Endometrial microvascular endothelial cells (primary cell): ENCODE results near the gene TJP2. TPM values are rescaled to one million over a fixed set of nuclear protein-coding genes. Genes with fewer than 3 reads are reported as not detected.

Experiments used
- in situ Hi-C: cut with HindIII; loops from 2 replicates; pipeline ENCODE4 v1.10.0; 2017; ENCODE audit warnings: low sequenced_read_pairs, low pct_unique_long_range_greater_than_20kb; ENCODE audit errors: inconsistent ontology term
- total RNA-seq: library from RNA; depleted of rRNA; stranded (reverse); fragments of >200 nt; gene quantifications from one replicate; pipeline ENCODE4 v1.2.3, GENCODE V29; 2015; ENCODE audit errors: inconsistent ontology term

Gene TJP2
- 279 TPM for total RNA-seq

DNA sequence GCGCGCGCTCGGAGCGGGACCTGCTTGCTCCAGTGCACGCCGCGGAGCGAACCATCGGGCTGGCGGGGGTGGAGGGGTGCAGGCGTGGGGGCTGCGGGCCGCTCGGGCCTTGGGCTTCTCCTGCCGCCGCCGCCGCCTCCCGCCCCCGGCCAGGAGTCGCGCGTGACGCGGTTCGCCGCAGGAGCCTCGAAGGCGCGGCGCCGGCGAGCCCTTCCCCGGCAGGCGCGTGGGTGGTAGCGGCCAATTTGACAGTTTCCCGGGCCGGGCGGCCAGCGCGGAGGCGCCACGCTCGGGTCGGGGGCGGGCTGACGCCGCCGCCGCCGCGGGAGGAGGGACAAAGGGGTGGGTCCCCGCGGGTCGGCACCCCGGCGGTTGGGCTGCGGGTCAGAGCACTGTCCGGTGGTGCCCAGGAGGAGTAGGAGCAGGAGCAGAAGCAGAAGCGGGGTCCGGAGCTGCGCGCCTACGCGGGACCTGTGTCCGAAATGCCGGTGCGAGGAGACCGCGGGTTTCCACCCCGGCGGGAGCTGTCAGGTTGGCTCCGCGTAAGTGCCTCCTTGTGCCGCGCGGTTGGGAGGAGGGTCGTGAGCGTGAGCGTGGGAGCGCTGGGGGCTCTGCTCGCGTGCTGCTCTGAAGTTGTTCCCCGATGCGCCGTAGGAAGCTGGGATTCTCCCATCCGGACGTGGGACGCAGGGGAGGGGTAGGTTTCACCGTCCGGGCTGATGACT, at the start of gene TJP2:
Gene TJP2 (plus strand): TSS at position 387 of the 725 bp plus-strand sequence. CDS start 96 bp downstream, at position 483.
- in situ Hi-C loops = no loop called here

DNA sequence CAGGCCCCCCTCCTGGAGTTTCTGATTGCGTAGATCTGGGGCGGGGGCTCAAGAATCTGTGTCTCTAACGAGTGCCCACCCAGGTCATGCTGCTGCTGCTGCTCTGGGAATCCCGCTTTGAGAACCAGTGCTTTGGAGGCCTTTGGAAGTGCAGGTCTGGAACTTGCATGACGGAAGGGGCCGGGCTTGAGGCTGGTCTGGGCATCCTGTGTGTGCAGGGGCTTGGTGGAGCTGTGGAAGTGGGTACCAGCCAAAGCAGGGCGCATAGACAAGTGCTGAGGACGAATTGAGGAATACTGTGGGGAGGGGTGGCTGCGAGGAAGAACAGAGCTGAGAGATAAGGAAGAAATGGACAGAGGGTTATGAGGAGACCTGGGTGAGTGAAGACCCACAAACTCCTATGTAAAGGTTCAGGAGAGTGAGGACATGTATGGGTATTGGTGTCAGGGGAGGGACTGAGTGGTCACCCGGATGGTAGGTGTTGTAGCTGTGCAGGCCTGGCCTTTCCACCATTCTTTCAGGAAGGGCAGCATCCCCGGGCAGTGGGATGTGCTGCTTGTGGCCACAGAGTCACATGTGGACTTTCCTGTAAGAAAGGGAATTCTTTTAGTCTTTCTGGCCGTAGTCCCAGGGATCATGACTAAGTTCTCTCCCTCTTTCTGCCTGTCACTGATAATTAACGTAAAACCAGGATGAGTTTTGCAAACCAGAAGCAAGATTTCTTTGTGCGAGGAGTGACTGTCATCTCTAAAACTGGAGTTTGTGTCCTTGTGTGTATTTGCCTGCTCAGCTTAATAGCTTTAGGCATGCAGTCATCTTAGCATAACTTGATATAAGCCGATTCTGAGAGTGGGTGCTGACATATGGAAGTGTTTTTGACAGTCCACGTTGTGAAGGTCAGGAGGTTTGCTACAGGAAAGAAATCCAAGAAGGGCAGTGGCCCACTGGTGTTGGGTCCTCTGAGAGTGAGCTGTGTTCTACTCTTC, 43.3 kb upstream of the TJP2 start:
- in situ Hi-C loops = no loop called here

DNA sequence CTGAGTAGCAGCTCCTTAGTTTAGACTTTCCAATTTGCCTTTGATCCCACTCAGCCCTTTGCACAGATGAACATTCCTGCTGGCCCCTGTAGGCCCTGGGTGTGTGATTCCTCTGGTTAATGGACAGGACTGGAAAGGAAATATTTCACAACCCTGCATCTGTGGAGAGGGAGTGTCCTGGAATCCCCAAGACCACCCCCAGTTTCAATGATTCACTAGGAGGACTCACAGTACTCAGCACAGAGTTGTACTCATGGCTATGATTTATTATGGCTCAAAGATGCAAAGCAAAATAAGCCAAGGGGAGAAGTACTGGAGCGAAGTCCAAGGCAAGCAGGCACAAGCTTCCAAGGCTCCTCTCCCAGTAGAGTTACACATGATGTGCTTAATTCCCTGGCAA, 42.4 kb upstream of the TJP2 start:
- in situ Hi-C loops = no loop called here

DNA sequence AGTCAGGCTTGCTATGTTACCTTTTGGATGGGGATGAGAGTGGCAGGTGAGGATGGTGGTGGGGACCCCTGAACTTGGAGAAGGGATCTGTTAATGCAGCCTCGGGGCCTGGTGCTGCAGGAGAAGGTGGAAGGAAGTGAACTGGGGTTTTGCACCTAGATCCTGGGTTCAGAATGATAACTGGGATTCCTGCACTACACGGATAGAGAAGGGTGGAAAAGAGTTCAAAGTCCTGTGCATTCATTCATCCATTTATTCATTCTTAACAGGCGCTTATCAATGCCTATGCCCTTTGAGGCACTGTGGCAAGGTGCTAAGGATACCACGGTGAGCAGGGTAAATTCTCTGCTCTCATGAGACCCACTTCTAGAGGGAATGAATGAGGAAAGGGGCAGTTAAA, 41.7 kb upstream of the TJP2 start:
- in situ Hi-C loops = no loop called here

DNA sequence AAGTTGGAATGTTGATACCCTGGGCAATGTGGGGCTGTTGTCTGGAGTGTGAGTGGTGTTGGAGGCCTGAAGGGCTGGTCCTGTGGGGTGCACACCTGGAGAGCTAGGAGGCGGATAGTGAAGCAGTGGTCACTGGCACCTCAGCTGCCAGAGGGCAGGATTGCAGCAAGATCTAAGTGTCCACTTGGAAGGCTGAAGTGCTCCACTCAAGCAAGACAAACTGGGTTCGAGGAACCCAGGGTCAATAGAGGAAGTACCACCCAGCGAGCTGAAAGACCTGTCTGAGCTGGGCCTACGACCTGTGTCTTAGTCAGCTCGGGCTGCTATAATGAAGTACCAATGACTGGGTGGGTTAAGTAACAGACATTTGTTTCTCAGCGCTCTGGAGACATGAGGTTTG, 39.7 kb upstream of the TJP2 start:
- in situ Hi-C loops = no loop called here

DNA sequence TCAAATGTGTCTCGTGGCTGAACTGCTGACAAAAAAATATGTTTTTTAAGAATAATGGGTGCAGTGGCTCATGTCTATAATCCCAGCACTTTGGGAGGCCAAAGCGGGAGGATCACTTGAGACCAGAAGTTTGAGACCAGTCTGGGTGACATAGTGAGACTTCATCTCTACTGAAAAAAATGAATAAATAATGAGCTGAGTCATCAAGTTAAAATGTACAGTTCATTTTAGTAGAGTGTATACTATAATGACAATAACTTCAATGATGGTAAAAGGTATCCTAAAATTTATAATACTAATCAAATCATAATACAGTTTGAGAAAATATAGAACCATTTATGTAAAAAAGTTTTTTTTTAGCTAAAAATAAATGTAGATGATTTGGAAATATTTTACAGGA, 37.9 kb upstream of the TJP2 start:
- in situ Hi-C loops = no loop called here

DNA sequence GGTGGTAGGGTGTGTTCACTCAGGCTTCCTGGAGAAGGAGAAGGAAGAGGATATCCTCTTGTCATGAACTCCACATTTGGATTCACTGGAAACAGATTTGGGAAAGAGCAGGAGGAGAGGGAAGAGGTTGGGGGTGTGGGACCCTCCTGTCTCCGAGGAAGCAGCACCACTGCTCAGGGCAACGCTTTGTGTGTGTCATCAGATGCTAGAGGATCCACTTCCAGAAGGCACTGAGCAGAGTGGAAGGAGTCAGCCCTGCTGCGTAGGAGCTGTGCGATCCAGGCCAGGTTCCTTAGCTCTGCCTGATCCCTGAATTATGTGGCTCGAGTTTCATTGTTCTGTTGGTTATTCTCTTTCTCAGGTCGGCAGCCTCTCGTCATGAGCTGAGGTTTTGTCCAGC, 37.3 kb upstream of the TJP2 start:
- in situ Hi-C loops = no loop called here

DNA sequence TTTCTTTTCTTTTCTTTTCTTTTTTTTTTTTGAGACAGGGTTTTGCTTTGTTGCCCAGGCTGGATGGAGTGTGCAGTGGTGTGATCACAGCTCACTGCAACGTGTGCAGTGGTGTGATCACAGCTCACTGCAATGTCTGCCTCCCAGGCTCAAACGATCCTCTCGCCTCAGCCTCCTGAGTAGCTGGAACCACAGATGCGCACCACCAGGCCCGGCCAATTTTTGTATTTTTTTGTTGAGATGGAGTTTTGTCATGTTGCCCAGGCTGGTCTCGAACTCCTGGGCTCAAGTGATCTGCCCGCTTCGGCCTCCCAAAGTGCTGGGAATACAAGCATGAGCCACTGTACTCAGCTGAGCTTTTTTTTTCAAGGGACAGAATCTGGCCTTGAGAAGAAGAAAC, 36.8 kb upstream of the TJP2 start:
- in situ Hi-C loops = no loop called here

DNA sequence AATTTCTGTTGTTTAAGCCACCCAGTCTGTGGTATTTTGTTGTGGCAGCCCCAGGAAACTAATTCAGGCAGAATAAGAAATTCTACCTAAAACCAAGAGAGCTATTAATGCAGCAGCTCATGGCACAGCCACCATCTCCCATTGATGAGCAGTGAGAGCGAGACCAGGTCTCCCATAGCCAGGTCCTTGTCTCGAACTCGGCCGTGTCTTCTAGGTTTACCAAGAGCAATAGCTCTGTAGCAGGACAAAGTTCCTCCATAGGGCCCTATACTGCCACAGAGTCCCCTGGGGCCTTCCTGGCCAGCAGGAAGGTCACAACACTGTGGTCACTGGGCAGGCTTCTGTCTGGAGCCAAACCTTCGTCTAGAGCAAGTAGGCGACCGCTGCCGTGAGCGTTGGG, 34.5 kb upstream of the TJP2 start:
- in situ Hi-C loops = no loop called here

DNA sequence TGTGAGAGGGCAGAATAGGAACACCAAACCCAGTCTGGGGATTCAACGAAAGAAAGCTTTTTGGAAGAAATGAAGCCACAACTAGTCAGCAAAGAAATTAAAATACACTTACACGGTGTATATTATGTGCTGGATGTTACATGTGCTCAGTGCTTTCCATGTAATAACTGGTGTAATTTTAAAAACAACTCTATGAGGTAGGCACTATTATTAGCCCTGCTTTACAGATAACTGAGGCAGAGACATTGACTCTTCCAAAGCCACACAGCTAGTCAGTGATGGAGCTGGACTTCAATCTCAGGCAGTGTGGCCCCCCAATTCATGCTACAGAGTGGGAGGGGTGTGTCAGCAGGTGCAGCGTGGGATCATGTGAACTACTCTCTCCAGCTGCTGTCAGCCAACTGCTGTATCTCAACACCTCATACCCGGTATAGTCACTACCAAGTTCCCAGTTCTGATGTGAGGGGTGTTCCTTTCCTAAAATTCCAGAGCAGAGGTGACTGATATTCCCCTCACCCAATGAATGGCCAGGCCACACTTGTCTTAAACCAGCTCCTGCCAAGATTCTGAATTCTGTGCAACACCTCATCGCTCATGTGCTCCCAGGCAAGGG, 33.8 kb upstream of the TJP2 start:
- in situ Hi-C loops = no loop called here

DNA sequence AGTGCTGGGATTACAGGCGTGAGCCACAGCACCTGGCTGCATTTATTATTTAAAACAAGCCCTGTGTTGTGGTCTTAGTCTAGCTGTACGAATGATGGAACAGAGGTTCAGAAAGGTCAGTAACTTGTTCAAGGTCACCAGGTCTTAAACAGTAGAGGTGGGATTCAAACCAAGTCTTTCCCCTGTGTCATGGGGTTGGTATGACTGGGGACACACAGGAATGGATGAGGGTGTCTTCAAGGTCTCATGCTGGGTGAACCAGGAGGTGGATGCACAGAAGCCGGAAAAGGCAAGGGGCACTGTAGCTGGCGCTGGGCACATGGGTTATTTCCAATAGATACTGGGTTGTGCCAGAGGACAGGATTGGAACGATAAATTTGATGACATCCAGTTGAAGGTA, 32.2 kb upstream of the TJP2 start:
- in situ Hi-C loops = no loop called here

DNA sequence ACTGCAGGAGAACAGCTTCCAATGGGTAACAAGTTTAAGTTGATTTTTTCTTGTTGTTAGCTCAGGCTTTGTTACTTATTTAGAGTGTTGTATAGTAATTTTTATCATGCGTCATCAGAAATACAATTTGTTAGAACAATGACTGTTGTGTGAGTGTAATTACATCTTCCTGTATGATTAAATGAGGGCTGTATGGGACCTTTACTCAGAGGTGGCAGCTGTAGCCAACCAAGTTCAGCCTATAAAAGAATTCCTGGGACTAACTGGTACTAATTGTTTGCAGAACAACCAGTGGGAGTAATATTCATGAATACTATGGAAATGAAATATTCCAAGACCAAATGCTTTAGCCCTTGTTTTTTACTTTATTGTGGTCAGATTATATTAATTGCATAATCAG, 30.8 kb upstream of the TJP2 start:
- in situ Hi-C loops = no loop called here

DNA sequence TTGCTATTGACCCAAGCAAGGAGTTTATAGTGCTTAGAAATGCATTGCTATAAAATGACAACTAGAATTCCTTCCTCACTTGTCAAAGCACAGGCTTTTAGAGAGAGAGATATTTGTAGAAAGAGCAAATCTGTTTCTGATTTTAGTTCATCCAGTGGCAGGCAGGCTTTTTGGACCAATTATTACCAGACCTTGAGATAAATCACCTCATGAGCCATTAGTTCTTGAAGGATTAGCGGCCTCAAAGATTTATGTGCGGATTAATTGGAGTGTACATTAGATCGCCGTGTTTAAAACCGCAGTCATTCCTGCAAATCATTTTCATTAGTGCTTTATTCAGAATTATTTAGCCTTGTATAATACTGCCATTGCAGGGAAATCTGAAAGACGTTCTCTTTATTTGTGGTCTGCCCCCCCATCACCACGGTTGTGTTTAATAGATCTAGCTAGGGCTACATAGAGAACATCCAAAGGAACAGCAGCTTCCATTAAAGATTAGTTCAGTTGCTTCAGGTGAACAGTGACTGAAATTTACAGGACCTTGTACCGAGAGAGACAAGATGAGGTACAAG, 28.8 kb upstream of the TJP2 start:
- in situ Hi-C loops = no loop called here

DNA sequence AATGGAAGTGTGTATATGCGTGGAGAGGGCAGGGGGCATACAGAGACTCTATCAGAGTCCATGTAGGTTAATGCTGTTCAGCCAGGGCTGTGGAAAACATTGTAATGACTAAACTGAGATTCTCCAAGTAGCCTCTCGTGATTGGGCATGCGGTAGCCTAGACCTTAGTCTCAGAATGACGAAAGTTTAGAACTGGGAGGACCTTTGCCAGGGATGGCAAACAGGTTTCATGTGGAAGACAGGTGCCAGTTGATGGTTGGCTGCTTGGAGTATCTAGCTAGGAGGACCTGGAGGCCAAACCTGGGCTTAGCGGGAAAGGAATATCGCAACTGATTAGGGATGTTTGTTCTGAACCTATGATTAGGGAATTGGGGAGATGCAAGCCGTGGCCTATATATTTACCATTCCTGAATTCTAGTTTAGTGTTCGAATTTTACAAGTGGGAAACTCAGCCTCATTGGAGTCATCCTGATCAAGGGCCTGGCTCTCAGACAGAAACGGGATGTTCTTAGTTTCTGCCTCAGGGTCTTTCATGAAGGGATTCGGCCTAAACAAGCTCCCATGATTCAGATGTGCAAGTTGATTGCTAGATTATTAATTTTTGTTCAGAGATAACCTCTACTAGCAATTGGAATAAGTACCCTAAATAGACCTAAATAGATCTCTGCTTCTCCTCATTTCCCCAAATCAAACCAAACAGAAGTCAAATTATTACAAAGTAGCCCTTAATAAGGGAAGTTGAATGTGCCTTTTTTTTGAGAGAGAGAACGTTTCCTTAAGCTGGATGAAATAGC, 26.8 kb upstream of the TJP2 start:
- in situ Hi-C loops = no loop called here

DNA sequence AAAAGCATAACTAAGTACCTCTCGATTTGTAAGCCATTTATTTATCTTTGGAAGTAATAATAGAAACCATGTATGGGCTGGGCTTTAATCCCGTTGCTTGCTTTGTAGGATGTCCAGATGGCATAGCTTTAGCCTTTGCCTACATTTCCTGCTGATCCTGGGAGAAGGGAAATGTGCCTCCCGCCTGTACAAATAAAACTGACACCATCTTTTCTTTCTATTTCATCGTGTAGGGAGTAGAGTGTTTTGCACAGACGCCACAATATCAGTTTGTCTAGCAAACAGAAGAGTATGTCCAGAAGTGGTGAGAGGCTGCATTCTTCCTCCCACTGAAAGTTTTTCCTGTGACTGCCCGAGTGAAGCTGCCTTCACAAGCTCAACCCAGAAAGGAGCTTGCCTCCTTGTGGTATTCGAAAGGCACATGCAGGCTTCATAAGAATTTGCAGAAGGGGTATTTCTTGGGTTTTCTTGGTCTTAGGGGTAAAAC, 24.7 kb upstream of the TJP2 start:
- in situ Hi-C loops = no loop called here

DNA sequence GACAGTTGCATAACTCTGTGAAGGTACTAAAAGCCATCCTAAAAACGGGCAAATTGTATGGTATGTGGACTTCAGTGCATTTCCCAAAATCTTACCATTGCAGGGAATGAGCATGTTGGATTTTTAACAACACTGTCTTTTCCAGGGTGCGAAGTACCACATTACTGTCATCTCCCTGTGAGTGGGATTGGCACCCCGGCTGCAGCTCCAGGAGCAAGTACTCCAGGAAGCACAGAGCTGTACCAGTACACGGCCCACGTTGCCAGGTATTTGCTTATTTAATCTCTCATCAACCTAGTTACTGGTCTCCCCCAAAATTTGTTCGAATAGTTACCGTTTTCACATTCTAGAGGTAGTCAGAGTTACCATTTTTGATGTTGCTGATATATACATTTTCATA, 22.6 kb upstream of the TJP2 start:
- in situ Hi-C loops = no loop called here

DNA sequence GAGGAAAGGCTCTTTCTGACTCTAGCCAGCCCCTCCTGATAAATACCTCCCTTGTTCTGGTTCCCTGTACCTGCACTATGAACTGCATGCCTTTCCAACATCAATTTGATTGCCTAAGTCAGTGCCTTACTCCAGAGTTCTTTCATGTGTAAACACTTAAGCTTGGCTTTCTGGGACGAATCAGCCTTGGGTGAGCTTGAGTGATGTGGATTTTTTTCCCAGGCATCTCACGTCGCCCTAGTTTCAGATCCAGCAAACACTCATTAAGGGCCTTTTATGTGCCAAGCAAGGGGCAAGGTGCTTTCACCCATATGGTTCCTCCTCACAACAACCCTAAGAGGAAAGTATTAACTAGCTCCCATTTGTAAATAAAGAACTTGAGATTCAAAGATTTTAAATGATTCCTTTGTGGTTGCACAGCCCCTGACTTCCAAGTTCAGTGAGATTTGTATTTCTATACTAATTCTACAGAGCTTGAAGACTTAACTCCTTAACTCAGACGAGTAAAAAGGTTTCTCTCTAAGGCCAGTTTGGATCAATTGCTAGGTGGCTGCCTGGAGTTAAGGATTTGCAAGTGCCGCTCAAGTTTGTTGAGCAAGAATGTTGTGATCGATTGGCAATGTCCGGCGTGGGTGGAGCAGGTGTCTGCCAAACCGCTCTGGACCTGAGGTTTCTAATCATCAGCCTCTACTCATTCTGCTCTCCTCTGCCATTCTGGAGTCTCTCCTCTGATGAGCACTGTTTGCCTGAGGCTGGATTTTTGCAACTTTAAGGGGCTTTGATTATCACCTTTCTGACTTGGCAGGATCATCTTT, 20.2 kb upstream of the TJP2 start:
- in situ Hi-C loops = no loop called here
